Left hindlimb (tissue), 1 donor: ENCODE results near the gene COPS7A.

Experiments
- DNase-seq: peaks from one replicate; pipeline ENCODE4 v3.0.0-alpha.2; 2018

COPS7A gene

DNA sequence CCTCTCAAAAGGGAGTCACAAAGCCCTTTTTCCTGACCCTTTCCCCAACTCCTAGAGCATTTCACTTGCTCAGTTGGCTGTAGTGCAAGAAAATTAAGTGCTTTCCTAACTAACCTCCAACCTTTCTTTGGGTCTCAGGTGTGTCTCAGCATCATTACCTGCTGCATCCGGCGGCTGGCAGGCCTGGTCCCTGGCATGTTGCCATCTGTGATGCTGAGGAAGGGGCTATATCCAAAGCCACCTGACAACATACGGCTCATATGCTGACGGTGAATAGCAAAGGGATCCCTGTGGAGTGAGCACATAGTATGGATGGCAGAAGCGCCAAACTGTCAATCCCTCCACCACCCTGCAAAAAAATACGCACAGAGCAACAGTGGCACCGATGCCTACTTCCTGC lies 27.9 kb downstream of the COPS7A start:
- DNase-seq = no peak

DNA sequence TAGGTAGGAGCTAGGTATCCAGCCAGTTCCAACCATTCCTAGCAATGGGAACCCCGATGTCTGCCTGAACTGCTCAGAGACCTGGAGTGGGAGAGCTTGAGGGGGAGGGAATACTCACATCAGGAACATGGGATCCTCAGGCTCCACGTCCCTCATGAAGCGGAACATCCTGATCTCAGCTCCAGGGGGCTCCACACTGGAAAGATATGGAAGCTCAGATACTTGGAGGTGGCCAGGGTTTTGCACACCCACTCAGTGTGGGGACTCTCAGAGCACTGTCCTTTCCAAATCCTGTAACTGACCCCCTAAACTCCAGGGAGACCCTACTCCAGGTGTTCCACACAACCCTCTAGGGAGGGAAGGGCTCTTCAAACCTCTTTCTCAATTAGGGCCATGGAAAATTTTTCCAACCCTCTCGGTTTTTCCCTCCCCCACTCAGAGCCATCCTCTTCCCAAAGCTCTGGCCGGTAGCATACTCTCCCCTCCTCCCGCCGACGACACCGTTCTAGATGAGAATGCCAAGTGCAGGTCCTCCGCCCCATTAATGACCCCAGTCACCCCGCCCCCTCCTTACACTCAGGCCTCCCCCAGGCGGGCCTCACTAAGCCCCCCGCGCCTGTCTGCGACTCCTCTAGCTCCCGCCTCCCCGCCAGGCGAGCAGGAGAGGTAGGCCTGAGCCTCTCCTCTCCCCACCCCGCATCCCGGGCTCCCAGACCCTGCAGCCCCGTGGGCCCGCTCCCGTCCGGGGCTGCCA lies 28.5 kb downstream of the COPS7A start:
- DNase-seq = peak; percentile 84

DNA sequence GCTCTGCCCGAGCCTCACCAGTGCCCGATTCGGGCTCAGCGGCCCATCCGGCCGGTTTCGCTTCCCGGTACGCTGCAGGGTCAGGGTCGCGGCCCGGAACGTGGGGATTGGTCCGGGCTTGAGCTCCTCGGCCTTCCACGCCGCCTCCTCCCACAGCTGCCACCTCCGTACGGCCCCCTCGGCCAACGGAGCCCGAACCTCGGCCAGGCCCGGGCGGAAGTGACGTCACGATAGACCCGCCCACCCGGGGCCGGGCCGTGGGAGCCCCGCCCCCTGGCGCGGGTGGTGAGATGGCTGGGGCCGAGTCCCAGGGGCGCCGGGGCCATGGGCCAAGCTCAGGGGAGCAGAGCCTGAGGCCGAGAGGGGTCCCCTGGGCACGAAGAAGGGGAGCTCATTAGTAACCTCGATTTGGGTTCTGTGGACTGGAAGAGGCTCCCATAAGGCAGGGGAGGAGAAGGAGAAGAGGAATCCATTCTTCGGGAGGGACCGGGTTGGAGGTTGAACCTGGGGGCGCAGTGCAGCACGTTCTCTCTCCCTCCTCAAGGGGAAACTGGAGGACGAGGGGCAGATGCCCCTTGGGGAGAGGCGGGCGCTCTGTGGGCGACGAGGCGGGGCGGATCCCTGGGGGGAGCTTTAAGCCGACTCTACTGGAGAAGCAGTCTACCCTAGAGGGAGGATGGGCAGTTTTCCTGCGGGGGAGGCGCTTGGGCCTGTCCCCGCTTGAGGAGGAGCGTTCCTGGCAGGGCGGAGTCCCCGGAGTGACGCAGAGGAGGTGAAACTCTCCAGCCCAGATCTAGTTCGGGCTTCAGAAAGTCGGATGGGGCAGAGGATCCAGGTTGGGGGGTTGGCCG lies 29.3 kb downstream of the COPS7A start, which contains the start of gene MLF2:
MLF2 (minus strand) TSS at position 221 of the 851 bp plus-strand sequence. CDS start 807 bp downstream, outside the sequence.
- DNase-seq = peak; percentile 99

DNA sequence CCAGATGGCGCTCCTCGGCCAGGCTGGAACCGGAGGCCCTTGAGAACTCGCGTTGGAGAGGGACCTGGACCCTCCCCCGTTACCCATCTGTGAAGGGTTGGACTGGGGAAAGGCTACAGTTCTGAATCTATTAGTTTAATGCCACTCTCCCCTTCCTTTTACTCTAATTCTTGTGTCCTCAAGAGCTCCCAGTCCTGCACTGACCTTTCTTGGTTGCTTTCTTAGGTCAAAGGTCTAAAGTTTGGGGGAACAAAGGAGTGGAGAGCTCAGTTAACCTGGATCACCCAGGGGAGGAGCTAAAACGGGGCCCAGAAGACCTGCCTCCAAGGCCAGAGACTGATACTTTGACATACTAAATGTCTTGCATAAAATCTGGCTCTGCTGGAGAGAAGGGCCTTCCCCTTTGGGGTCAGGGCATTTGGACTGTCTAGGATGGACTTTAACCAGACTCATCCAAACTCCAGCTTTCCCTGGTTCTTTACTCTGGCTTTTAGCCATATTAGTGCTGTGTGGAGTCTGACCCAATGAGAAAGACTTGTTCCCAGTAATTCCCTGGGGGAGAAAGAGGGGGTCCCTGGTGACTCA lies 30.0 kb downstream of the COPS7A start:
- no peak for DNase-seq

GRCh38 chr12:6754411-6754810 lies 30.6 kb downstream of the COPS7A start:
- no peak for DNase-seq

- no peak for DNase-seq
Measured at GRCh38 chr12:6757028-6757690, 33.3 kb downstream of the COPS7A start.

DNA sequence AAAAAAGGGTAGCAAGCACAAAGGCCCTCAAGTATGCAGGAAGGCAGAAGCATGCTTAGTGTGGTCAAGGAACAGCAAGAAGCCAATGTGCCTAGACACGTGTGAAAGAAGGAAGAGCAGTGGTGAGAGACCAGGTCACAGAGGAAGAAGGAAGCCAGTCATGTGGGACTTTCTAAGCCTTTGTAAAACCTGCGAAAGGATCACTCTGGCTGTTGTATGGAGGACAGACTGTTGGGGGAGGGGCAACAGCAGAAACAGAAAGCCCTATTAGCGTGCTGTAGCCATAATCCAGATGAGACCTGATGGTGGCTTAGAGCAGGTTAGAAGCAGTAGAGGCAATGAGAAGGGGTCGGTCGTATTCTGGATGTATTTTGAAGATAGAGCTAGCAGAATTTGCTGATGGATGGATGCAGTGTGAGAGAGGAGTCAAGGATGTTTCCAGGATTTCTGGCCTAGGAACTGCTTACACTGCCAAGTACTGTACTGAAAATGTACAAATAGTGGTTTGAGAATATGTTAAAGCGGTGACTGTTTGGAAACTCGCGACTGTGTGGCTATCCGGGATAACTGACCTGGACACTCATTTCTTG lies 34.8 kb downstream of the COPS7A start:
- DNase-seq = no peak

DNA sequence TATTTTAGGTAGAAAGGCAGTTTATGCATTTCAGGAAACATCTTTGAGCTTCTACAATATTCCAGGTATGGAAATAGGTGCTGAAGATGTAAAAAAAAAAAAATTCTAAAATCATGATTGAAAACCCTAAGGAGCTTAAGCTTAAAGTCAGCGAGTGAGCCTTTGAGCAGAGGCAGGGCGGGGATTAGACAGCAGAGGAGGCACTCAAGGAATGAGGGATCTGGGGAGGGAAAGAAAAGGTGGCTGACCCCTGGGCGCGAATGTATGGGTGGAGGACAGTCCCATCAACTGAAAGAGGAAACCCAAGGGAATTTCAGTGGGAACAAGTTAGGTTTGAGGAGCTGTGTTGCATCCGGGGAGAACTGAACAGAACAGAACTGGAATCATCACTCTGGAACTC lies 35.9 kb downstream of the COPS7A start:
- peak; percentile 6 for DNase-seq

- peak; percentile 27 for DNase-seq
Measured at GRCh38 chr12:6763380-6763779, 39.5 kb downstream of the COPS7A start.

DNA sequence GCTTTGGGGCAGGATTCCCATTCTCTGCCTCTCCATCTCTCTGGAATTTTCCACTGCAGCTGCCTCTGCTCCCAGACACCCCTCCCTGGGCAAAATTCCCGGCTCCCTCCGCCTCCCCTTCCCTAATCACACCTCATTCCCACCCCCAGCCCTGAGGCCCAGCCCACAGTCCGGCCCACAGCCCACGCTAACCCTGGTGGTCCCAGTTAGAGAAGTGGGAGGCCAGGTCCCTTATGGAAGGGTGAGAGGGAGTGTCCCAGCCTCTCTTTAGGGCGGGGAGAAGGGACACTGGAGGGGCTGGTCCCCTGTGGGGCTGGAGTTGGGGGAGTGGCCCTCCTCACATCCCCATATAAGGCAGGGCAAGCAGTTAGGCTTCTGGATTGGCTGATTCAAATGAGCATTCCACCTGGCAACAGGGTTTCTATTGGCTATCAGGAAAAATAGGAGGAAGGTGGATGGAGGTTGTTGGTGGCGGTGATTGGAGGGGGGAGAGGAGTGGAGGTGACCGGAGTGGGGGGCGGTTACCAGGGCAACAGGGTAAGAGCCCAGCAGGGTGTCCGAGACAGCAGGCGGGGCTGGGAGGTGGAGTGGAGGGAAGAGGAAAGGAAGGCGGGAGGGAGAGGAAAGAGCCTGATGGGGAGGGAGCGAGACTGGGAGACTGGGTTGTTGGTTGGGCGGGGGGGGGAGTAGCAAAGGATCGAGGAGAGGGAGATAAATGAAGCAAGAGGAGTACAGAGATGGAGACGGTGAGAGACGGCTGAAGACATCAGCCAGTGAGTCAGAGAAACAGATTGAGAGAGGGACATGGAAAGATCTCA lies 40.4 kb downstream of the COPS7A start:
- peak; percentile 97 for DNase-seq

DNA sequence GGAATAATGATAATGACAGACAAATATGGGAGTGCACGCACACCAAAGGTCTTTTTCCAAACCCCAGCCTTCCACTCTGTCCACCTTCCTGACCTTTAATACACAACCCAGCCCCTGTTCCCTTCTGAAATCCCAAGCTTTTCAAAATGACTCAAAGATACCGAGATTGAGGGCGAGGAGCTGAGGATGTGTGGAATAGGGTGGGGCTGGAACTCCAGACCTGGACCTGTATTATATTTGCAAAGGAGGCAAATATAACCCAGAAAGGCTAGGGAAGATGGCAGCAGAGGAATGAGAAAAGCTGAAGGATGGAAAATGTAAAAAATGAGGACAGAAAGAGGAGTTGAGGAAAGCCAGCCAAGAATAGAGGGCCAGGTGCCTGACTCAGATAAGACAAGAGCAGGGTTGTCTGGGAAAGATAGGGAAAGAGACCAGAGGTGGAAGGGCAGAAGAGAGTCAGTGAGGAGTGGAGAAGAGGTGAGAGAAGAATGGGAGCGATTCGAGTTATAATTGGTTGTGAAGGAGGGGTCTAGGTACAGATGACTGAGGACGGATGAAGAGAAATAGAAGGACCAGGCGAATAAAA lies 41.3 kb downstream of the COPS7A start:
- DNase-seq = no peak

- peak; percentile 96 for DNase-seq
Measured at GRCh38 chr12:6765634-6766581, 42.1 kb downstream of the COPS7A start, which contains the start of gene PTMS. PTMS (plus strand) TSS chr12:6766363; CDS start chr12:6766706, 343 bp downstream.

GRCh38 chr12:6766651-6767349 lies 43.0 kb downstream of the COPS7A start:
- DNase-seq = peak; percentile 86

DNA sequence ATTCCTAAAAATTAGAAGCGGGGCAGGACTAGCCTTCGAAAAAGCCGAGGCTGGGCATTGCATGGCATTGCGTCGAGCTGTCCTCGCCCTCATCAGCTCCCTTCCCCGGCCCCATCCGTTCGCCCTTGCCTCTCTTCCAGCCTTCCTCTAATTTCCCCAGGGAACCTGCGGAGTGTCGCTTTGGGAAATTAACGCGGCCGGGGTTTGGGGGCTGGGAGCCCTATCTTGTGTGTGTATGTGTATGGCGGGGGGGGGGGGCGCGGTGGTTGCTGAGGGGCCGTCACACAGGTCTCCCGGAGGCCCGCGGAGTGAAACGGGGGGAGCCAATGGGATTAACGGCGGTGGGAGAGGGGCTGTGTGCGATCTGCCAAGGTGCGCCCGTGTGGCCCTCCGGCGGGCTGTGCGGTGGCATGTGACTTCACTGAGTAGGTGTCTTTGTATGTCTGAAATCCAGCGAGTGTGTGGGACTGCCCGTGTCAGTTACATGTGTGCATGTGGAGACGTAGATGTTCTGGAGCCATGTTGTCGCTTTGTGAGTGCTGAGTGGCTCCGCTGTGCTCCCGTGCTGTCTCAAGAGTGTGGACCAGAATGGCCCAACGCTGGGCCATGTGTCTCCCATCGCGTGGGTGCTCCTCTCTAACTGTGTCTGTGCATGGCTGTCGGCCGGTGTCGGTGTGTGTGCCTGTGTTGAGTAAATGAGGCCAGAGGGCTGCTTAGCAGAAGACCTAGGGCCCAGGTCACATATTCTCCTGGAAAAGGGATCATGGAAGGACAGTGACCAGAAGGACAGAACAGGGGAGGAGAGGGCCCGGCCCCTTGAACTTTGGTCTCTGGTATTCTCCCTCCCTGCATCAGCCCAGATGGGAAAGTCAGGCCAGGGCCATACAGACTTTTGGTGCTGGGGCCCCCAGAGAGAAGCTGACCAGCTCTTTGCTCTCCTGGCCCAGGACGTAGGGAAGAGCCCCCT lies 43.8 kb downstream of the COPS7A start:
- no peak for DNase-seq

- no peak for DNase-seq
Measured at GRCh38 chr12:6768437-6768914, 44.6 kb downstream of the COPS7A start.

GRCh38 chr12:6768990-6769389 lies 45.1 kb downstream of the COPS7A start:
- peak; percentile 66 for DNase-seq

DNA sequence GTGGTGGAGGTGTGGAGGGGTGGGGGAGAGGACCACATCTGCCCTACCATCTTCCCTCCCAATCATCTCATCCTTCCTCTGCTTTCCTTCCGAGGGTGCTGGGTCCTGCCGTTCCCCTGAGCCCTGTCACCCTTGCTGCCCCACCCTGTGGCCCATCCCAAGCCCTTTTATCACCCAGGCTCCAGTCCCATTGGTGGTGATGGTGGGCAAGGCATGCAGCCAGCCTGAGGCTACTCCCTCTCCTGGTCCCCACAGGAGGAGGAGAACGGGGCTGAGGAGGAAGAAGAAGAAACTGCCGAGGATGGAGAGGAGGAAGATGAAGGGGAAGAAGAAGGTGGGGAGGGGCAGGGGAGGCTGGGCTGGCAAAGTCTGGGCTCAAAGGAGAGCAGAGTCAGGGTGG lies 45.8 kb downstream of the COPS7A start:
- no peak for DNase-seq

GRCh38 chr12:6770094-6770493 lies 46.2 kb downstream of the COPS7A start:
- DNase-seq = no peak
